OCI-M2 (cell line): ENCODE results near the gene SPDYA.

Source experiments
- DNase-seq: peaks from one replicate; lab custom pipeline; 2025; ENCODE audit not compliant: unreplicated experiment; lab: John Stamatoyannopoulos, UW

The SPDYA gene

GRCh38 chr2:28824207-28824606 is 13.6 kb downstream of the SPDYA start:
- no peak for DNase-seq

- DNase-seq, result no peak
Observed at GRCh38 chr2:28824870-28825269, 14.2 kb downstream of the SPDYA start.

GRCh38 chr2:28828382-28828781 is 17.7 kb downstream of the SPDYA start:
- DNase-seq, result no peak

- DNase-seq, result no peak
Observed at GRCh38 chr2:28833740-28834470, 23.3 kb downstream of the SPDYA start.

- no peak for DNase-seq
Observed at GRCh38 chr2:28835781-28836180, 25.1 kb downstream of the SPDYA start.

- no peak for DNase-seq
Observed at GRCh38 chr2:28838971-28839370, 28.3 kb downstream of the SPDYA start.

GRCh38 chr2:28842042-28842441 is 31.4 kb downstream of the SPDYA start:
- DNase-seq, result no peak

- no peak for DNase-seq
Observed at GRCh38 chr2:28855193-28855592, 44.6 kb downstream of the SPDYA start.

- DNase-seq, result no peak
Observed at GRCh38 chr2:28855977-28856376, 45.3 kb downstream of the SPDYA start.

GRCh38 chr2:28868611-28869010 is 58.0 kb downstream of the SPDYA start:
- DNase-seq, result no peak

DNA sequence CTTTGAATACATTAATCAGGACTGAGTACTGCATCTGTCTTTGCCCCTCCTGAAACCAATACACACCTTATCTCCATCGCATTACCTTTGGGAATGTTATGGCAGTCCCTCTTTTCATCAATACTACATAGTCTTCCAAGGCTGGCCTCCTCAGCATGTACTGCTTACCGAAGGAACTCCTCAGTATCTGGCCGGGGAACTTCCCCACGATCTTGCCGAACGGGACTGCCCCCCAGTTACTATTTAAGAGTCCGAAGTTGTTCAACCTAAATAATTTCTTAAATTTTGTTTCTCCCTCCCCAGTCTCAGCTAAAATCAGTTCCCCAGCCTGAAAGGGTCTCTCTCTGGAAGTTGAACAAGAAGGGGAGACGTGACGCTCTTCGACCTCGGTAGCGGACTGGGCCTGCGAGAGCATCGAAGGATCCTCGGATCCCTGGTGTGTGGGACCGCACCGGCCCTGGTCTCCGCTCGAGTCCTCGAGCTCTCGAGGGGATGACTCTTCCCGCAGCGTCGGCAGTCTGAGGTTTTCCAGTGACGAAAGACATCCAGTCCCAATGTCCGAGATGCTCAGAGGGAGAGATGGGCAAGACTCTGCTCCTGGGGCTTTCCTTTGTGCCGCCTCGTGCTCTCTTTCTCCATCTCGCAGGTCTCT is 59.0 kb downstream of the SPDYA start:
- DNase-seq, result no peak

DNA sequence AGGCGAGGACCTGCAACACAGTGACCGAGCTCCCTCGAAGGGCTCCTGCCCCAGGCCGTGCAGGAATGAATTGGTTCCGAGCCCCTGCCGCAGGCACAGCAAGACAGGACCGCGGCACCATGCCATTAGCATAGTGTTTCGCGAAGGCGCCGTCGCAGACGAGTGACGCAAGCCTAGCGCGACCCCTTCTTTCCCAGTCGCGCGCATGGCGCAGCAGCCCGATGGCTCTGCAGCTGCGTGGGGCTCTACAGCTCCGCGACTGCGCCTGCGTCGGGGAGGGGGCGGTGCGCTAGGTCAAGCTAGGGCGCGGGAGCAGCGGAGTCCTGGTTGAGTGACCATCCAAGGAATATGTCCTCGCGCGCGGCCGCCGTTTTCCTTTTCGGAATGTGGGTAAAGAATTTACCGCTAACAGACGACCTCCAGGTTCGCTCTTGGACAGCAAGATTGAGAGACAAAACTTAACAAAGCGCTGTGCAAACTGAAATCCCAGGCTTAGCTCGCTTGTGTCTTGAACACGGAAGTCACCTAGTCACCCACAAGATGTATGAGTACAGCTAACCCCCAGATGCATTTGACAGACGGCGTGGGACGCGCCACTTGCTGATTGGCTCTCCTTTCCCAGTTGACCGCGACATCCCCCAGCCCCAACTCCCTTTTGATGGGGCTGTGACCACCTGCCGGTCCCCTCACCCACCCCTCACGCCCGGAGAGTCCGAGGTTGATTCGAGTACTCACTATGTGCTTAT is 59.7 kb downstream of the SPDYA start, which contains the start of gene TRMT61B:
Gene TRMT61B (minus strand): TSS at position 164 of the 746 bp plus-strand sequence. CDS start 32 bp downstream, at position 132.
- peak; percentile 90 for DNase-seq

GRCh38 chr2:28871620-28872019 is 61.0 kb downstream of the SPDYA start:
- no peak for DNase-seq

DNA sequence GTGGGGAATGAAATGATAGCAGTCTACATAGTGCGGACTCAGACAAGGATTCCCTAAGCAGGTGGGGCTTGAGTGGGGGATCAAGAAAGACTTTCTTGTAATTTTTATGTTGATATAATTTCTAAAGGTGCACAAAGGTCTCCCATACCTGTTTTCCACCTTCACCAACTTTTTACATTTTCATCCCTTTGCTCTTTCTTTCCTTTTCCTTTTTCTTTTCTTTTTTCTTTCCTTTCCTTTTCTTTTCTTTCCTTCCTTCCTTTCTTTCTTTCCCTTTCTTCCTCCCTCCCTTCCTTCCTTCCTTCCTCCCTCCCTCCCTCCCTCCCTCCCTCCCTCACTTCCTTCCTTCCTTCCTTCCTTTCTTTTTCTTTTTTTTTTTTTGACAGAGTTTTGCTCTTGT is 69.6 kb downstream of the SPDYA start:
- DNase-seq, result no peak

- DNase-seq, result no peak
Observed at GRCh38 chr2:28893488-28893887, 82.9 kb downstream of the SPDYA start.

DNA sequence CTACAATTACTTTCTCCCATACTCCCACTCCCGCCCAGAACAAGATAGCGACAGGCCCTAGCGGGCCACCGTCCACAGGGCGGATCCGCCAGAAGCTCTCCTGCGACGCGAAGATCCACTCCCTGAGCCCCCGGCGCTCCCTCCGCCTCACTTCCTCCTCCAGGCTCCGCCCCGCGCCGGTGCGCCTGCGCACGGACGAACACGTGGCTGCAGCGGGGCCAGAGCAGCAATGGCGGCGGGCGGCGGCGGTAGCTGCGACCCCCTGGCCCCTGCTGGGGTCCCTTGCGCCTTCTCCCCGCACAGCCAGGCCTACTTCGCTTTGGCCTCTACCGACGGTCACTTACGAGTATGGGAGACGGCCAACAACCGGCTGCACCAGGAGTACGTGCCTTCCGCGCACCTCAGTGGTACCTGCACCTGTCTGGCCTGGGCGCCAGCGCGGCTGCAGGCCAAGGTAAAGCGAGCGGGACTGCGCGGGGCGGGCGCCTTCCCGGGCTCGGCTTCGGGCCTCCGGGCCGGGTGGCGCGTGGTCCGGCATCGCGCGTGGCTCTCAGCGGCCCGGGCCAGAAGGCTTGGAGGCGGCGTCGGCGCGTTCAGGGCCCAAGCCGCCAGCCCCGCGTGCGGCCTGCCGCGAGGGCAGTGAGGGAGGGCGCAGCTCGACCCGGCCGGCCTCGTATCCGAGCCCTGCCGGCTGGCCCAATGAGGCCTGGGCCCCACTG is 84.0 kb downstream of the SPDYA start, which contains the start of gene WDR43:
Gene WDR43 (plus strand): TSS at position 198 of the 719 bp plus-strand sequence. CDS start 32 bp downstream, at position 230.
- DNase-seq, result peak; percentile 61

DNA sequence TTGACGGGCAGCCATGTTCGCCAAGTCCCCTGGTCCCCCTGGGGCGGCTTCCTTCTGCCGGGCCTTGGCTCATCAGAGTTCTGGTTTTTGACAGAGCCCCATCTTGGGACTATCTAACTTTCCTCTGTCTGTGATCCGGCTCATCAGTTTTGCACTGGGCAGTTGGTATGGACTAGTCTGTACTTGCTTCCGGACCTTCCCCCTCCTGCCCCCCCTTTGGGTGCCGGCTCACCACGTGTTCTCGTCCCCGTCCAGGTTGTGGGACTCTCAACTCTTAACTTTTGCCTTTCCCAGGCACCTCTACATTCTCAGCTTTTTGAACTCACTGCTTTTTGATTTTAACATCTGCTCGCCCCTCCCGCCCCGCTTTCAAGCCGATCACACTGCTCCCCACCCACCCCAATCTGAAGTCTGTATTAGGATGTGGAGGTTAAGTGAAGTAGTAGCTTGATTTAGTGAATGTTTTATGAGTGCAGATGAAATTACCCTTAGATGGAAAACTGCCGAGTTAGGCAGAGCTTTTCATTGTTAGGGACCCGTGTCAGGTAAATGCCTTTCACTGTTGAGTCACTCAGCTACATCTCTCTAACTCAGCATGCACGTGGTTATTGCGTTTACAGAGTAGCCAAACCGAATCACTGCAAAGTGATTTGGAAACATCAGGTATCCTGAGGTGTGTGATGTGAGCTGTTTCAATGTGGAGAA is 84.7 kb downstream of the SPDYA start:
- DNase-seq, result no peak

- DNase-seq, result no peak
Observed at GRCh38 chr2:28896906-28897305, 86.3 kb downstream of the SPDYA start.

GRCh38 chr2:28898048-28898447 is 87.4 kb downstream of the SPDYA start:
- no peak for DNase-seq
